ENCODE results near the gene COG5.

The COG5 gene

GRCh38 chr7:107469929-107470328 is 93.8 kb downstream of the COG5 start, which contains the start of gene GPR22:
TSS of gene GPR22 (plus strand) at chr7:107470057. CDS start at chr7:107474061, 4,004 bp downstream.
- H3K4me3 ChIP-seq (ENCODE audit: low read length), result no peak within 1 kb of the TSS
- no peaks in the 10 kb centered on the region for H3K27me3 ChIP-seq (ENCODE audit: control insufficient read depth, insufficient read depth, low read length)
- H3K36me3 ChIP-seq (ENCODE audit: control insufficient read depth, insufficient read depth, low read length), result no peaks in the 10 kb centered on the region
- no peak within 1 kb of the TSS for H3K9ac ChIP-seq (ENCODE audit: low read length)
- no peaks in the 10 kb centered on the region for H3K4me1 ChIP-seq (ENCODE audit: control insufficient read depth, insufficient read depth, low read length)
- H3K9me3 ChIP-seq (ENCODE audit: control insufficient read depth, low read length), result no peaks in the 10 kb centered on the region

DNA sequence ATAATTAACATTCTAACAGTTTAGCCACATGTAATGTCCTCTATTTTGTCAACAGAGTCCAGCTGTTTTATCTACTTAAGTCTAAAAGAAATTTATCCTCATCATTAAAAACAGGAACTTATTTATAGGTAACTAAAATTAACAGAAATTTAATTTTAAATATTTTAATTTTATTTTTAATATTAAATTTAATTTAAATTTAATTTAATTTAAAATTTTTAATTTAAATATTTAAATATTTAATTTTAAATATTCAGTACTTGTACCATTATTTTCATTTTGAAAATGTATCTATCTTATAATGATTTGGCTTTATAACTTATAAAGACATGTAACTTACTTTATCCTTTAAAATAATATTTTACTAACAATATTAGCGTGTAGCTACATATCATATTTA is 94.9 kb downstream of the COG5 start:
- Histone ChIP-seq H3K27me3 (ENCODE audit: control insufficient read depth, insufficient read depth, low read length) (no peaks in the 10 kb centered on the region), H3K9ac (ENCODE audit: low read length) (no peak overlapping the region), H3K36me3 (ENCODE audit: control insufficient read depth, insufficient read depth, low read length) (no peaks in the 10 kb centered on the region), H3K4me3 (ENCODE audit: low read length) (no peak overlapping the region), H3K4me1 (ENCODE audit: control insufficient read depth, insufficient read depth, low read length) (no peaks in the 10 kb centered on the region), H3K9me3 (ENCODE audit: control insufficient read depth, low read length) (no peaks in the 10 kb centered on the region)

DNA sequence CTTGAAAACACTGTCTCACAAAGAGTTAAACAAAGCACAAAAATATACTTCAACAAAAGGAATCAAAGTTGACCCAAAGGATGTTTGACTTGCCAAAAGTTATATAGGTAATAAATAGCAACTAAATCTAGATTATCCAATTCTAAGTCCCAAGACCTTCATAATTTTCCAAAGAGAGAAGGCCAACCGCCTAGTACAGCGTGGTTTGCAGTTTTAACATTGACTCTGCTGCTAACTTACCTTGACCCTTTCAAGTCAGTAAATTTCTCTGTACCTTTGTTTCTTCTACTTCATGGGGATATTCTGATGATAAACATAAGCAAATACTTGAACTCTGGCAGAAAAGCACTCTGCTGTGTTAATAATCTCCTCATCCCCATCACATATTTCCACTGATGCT is 95.7 kb downstream of the COG5 start:
- H3K9ac ChIP-seq (ENCODE audit: low read length), result no peak overlapping the region
- H3K9me3 ChIP-seq (ENCODE audit: control insufficient read depth, low read length), result no peaks in the 10 kb centered on the region
- H3K4me3 ChIP-seq (ENCODE audit: low read length), result no peak overlapping the region
- no peaks in the 10 kb centered on the region for H3K36me3 ChIP-seq (ENCODE audit: control insufficient read depth, insufficient read depth, low read length)
- H3K27me3 ChIP-seq (ENCODE audit: control insufficient read depth, insufficient read depth, low read length), result no peaks in the 10 kb centered on the region
- H3K4me1 ChIP-seq (ENCODE audit: control insufficient read depth, insufficient read depth, low read length), result no peaks in the 10 kb centered on the region

GRCh38 chr7:107464666-107465226 is 99.0 kb downstream of the COG5 start:
- no peaks in the 10 kb centered on the region for H3K27me3 ChIP-seq (ENCODE audit: control insufficient read depth, insufficient read depth, low read length)
- H3K9me3 ChIP-seq (ENCODE audit: control insufficient read depth, low read length), result no peaks in the 10 kb centered on the region
- H3K36me3 ChIP-seq (ENCODE audit: control insufficient read depth, insufficient read depth, low read length), result no peaks in the 10 kb centered on the region
- no peak overlapping the region for H3K9ac ChIP-seq (ENCODE audit: low read length)
- H3K4me3 ChIP-seq (ENCODE audit: low read length), result no peak overlapping the region
- H3K4me1 ChIP-seq (ENCODE audit: control insufficient read depth, insufficient read depth, low read length), result no peaks in the 10 kb centered on the region

- H3K27me3 ChIP-seq (ENCODE audit: control insufficient read depth, insufficient read depth, low read length), result no peaks in the 10 kb centered on the region
- no peak overlapping the region for H3K4me3 ChIP-seq (ENCODE audit: low read length)
- H3K36me3 ChIP-seq (ENCODE audit: control insufficient read depth, insufficient read depth, low read length), result no peaks in the 10 kb centered on the region
- no peaks in the 10 kb centered on the region for H3K9me3 ChIP-seq (ENCODE audit: control insufficient read depth, low read length)
- no peak overlapping the region for H3K9ac ChIP-seq (ENCODE audit: low read length)
- no peaks in the 10 kb centered on the region for H3K4me1 ChIP-seq (ENCODE audit: control insufficient read depth, insufficient read depth, low read length)
Observed at GRCh38 chr7:107463139-107464078, 100.3 kb downstream of the COG5 start.

DNA sequence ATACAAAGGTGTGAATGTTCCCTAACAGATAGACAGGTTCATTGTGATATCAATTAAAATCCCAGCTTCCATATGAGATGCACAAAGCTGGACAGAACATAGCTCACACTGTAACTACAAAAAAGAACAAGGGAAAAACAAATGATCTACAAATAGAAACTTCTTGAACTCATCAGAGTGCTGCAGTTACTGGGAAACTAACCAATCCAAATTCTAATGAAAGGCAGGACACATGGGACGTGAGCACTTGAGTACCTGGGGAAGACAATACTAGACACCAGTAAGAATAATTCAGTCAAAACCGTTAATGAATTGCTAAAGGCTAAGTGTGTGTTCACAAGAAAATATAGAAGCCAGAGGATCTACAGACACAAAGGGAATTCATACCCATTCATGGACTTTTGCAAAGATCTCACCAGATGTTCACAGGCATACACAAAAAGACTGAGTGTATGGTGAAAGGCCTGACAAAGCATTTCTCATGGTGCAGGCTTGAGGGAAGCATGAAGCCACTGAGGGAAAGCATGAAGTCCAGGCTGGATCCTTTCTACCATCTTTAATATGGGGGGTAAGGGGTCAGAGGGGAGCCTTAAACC is 101.7 kb downstream of the COG5 start:
- Histone ChIP-seq H3K9ac (ENCODE audit: low read length) (no peak overlapping the region), H3K36me3 (ENCODE audit: control insufficient read depth, insufficient read depth, low read length) (no peaks in the 10 kb centered on the region), H3K27me3 (ENCODE audit: control insufficient read depth, insufficient read depth, low read length) (no peaks in the 10 kb centered on the region), H3K9me3 (ENCODE audit: control insufficient read depth, low read length) (no peaks in the 10 kb centered on the region), H3K4me1 (ENCODE audit: control insufficient read depth, insufficient read depth, low read length) (no peaks in the 10 kb centered on the region), H3K4me3 (ENCODE audit: low read length) (no peak overlapping the region)

DNA sequence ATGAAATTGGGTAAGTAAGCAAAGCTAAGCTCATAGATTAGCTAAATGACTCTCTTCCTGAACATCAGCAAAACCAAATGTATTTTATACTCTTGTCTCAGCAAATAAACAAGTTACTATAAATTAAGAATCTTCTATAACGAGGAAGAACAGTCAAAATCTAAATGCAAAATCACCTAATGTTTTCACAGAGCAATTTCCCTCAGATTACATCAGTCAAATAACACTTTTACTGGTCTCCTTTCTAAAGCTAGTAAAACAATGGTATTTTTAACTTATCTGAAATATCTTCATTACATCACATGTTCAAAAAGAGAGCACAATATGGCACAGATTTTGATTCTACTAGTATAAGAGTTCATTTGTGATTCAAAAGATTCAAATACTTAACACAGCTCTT is 110.3 kb downstream of the COG5 start:
- Histone ChIP-seq H3K4me1 (ENCODE audit: control insufficient read depth, insufficient read depth, low read length) (no peaks in the 10 kb centered on the region), H3K9me3 (ENCODE audit: control insufficient read depth, low read length) (no peaks in the 10 kb centered on the region), H3K27me3 (ENCODE audit: control insufficient read depth, insufficient read depth, low read length) (no peaks in the 10 kb centered on the region), H3K4me3 (ENCODE audit: low read length) (no peak overlapping the region), H3K9ac (ENCODE audit: low read length) (no peak overlapping the region), H3K36me3 (ENCODE audit: control insufficient read depth, insufficient read depth, low read length) (no peaks in the 10 kb centered on the region)

- no peaks in the 10 kb centered on the region for H3K36me3 ChIP-seq (ENCODE audit: control insufficient read depth, insufficient read depth, low read length)
- no peaks in the 10 kb centered on the region for H3K27me3 ChIP-seq (ENCODE audit: control insufficient read depth, insufficient read depth, low read length)
- H3K9ac ChIP-seq (ENCODE audit: low read length), result no peak overlapping the region
- no peak overlapping the region for H3K4me3 ChIP-seq (ENCODE audit: low read length)
- H3K4me1 ChIP-seq (ENCODE audit: control insufficient read depth, insufficient read depth, low read length), result no peaks in the 10 kb centered on the region
- no peaks in the 10 kb centered on the region for H3K9me3 ChIP-seq (ENCODE audit: control insufficient read depth, low read length)
Observed at GRCh38 chr7:107450970-107451369, 112.8 kb downstream of the COG5 start.

- H3K4me1 ChIP-seq (ENCODE audit: control insufficient read depth, insufficient read depth, low read length), result no peaks in the 10 kb centered on the region
- no peak overlapping the region for H3K9ac ChIP-seq (ENCODE audit: low read length)
- H3K4me3 ChIP-seq (ENCODE audit: low read length), result no peak overlapping the region
- no peaks in the 10 kb centered on the region for H3K36me3 ChIP-seq (ENCODE audit: control insufficient read depth, insufficient read depth, low read length)
- no peaks in the 10 kb centered on the region for H3K27me3 ChIP-seq (ENCODE audit: control insufficient read depth, insufficient read depth, low read length)
- H3K9me3 ChIP-seq (ENCODE audit: control insufficient read depth, low read length), result no peaks in the 10 kb centered on the region
Observed at GRCh38 chr7:107446988-107447387, 116.7 kb downstream of the COG5 start.

DNA sequence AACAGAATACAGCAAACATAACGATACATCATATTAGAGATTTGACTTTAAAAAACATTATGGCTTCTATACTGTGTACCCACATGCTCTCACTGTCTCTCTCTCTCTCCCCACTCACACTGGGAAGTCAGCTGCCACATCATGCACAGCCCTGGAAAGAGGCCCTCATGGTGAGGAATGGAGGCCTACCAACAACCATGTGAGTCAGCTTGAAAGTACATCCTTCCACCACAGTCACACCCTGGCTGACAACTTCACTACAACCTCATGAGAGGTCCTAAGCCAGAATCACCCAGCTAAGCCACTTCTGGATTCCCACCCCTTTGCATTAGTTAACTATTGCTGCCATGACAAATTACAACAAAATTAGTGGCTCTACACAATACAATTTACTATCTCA is 117.2 kb downstream of the COG5 start:
- Histone ChIP-seq H3K9ac (ENCODE audit: low read length) (no peak overlapping the region), H3K4me3 (ENCODE audit: low read length) (no peak overlapping the region), H3K27me3 (ENCODE audit: control insufficient read depth, insufficient read depth, low read length) (no peaks in the 10 kb centered on the region), H3K9me3 (ENCODE audit: control insufficient read depth, low read length) (no peaks in the 10 kb centered on the region), H3K4me1 (ENCODE audit: control insufficient read depth, insufficient read depth, low read length) (no peaks in the 10 kb centered on the region), H3K36me3 (ENCODE audit: control insufficient read depth, insufficient read depth, low read length) (no peaks in the 10 kb centered on the region)

DNA sequence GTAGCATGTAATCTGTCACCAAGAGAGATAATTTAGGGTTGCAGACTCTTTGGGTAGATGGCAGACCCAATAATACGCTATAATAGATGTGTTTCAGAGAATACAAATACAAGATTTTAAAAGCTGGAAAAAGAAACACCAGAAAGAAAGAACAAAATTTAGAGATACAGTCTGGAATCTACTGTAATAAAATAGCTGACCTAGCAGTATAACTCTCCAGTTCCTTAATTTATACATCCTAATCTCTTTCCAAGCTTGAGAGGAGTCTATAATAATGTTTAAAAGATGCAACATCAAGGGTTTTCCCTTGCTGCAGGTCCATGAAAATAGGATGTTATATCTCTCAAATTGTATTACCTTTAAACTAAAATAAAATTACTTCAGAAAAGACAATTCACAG is 121.0 kb downstream of the COG5 start:
- Histone ChIP-seq H3K36me3 (ENCODE audit: control insufficient read depth, insufficient read depth, low read length) (no peaks in the 10 kb centered on the region), H3K4me3 (ENCODE audit: low read length) (no peak overlapping the region), H3K9ac (ENCODE audit: low read length) (no peak overlapping the region), H3K4me1 (ENCODE audit: control insufficient read depth, insufficient read depth, low read length) (no peaks in the 10 kb centered on the region), H3K9me3 (ENCODE audit: control insufficient read depth, low read length) (no peaks in the 10 kb centered on the region), H3K27me3 (ENCODE audit: control insufficient read depth, insufficient read depth, low read length) (no peaks in the 10 kb centered on the region)
